Measurements from ENCODE around the gene ISX.

- TF ChIP-seq REST (IDR thresholded peaks at IDR 0.05; ENCODE audit: insufficient replicate concordance, low read depth) (no peak), CTCF (IDR thresholded peaks at IDR 0.05; ENCODE audit: insufficient read depth, low read length) (no peak), POLR2AphosphoS5 (IDR thresholded peaks at IDR 0.05; ENCODE audit: low read depth) (no peak), GABPA (IDR thresholded peaks at IDR 0.05; ENCODE audit: low read depth) (no peak), SPI1 (IDR thresholded peaks at IDR 0.05; ENCODE audit: borderline replicate concordance, low read depth) (no peak)
These were observed 7.0 kb downstream of the ISX start for GRCh38 chr22:35072925-35073324.

Measured in HL-60 (cell line).